OCI-LY1 (cell line): ENCODE measurements around the gene HIRIP3.

ENCODE experiments used
- EZH2 ChIP-seq: fragments of 200-600 bp; sonication (generic), shearing (Covaris generic); IDR thresholded peaks from 2 replicates; pipeline ENCODE4 v1.8.0; 2017; ENCODE audit warnings: borderline replicate concordance, mixed run types, mild to moderate bottlenecking, antibody characterized with exemption, low read length, moderate library complexity, mixed read lengths
- TF ChIP-seq, protein P1 (sequence below): fragments of 200-600 bp; sonication (generic), shearing (Covaris generic); IDR thresholded peaks from 2 replicates; pipeline ENCODE4 v1.5.1; 2017; ENCODE audit warnings: mild to moderate bottlenecking, antibody characterized with exemption, low read length, moderate library complexity, mixed read lengths

DNA sequence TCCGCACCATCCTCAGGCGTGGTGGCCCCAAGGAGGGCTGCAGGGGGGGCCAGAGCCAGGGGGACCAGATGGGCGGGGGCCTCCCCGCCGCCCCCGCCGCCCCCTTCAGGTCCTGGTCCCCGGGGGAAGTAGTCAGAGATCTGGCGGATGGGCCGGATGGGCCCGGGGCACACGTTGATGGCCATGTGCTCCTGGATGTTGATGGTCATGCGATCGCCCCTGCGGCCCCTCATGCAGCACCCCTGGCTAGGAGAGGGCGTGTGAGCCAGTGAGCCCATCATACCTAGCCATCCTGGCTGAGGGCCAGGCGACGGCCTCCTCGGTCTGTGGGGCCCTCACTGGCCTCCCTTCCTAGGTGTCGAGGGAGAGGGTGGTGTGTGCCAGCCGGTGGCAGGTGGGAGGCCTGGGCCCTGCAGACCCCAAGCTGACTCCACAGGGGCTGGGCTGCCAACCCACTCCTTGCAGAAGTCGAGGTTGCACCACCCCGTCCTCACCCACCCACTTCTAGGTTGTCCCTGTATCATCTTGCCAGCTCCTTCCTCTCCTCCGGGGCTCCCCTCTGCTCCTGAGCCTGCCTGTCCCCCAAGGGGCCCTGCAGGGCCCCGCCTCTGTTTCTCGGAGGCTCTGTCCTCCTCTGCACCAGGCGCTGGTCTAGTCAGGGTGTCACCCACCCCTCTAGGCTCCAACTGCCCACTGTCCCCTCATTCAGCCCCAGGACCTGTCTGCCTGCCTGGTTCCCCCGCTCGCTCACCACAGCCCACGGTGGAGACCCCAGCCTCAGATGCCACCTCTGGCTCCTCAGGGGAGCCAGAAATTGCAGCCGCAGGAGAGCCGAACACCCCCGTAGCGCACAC lies 14.8 kb upstream of the HIRIP3 start:
- TF ChIP-seq, protein P1, sequence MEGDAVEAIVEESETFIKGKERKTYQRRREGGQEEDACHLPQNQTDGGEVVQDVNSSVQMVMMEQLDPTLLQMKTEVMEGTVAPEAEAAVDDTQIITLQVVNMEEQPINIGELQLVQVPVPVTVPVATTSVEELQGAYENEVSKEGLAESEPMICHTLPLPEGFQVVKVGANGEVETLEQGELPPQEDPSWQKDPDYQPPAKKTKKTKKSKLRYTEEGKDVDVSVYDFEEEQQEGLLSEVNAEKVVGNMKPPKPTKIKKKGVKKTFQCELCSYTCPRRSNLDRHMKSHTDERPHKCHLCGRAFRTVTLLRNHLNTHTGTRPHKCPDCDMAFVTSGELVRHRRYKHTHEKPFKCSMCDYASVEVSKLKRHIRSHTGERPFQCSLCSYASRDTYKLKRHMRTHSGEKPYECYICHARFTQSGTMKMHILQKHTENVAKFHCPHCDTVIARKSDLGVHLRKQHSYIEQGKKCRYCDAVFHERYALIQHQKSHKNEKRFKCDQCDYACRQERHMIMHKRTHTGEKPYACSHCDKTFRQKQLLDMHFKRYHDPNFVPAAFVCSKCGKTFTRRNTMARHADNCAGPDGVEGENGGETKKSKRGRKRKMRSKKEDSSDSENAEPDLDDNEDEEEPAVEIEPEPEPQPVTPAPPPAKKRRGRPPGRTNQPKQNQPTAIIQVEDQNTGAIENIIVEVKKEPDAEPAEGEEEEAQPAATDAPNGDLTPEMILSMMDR, result no peak
- TF ChIP-seq EZH2, result no peak
